Ramos (cell line): ENCODE data around the gene SLC66A1.

Experiments
- in situ Hi-C: fragments of 300-500 bp; cut with MboI; formaldehyde crosslinking; loops from one replicate; pipeline ENCODE4 v1.14.3; 2022; ENCODE audit warnings: low sequenced_read_pairs; ENCODE audit not compliant: unreplicated experiment

The SLC66A1 gene

DNA sequence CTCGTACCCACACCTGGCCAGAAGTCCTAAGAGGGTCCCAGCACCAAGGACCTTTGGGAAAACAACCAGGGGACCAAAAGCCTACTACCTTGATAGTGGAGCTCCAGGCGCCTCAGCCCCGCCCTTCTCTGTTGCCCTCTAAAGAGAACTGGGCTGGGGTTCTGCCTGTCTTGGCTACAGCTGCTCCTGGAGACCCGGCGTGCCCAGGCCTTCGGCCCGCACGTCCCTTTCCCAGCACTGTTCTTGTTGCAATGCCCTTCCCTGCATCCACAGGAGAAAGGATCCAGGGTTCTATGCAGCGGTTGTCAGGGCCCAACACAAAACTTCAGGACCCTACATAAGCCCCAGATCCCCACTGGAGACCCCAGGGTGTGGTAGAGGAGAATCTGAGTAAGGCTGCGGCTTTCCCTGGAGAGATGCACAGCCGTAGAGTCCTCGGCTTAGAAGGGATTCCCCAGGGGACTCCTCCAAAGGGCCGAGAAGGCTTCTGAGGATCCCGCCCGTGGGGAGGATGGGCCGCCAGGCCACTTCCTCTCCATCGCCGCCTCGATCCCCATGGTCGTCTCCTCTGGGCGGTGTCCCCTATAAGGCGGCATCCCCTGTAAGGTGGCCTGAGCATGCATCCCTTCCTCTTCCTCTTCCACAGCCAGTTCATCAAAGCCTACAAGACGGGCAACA is 12.0 kb downstream of the SLC66A1 start:
- in situ Hi-C loops, result no loop called here

DNA sequence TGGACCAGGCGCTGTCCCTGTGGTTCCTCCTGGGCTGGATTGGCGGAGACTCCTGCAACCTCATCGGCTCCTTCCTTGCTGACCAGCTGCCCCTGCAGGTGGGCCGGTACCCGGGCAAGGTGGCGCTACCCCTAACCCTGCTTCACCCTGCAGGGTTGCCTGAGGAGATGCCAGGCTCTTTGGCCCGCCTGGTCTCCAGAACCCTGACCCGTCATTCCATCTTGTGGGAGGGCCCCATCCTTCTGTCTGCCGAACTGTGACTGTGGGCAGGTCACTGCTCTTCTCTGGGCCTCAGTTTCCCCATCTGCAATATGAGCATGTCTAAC is 12.5 kb downstream of the SLC66A1 start:
- in situ Hi-C loops, result no loop called here

DNA sequence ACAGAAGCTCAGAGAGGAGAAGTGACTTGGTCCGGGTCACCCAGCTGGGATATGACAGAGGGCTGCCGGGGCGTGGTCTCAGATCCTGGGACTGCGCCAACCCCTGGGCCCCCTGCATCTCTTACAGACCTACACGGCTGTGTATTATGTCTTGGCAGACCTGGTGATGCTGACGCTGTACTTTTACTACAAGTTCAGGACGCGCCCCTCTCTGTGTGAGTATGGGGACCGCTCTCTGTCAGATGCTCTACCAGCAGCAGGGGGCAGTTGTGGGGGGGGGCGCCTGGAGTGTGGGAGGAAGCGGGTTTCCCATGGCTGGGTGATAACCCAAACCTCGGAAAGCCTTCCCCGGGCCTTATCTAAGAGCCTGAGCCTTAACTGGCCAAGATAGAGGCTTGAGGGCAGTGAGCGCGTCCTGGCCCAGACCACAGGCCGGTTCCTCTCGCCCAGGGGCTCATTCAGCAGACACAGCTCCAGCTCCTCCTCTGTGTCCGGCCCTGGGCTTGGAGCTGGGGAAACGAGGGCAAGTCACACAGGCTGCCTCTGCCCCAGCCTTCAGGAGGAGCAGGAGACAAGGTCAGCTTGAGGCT is 13.3 kb downstream of the SLC66A1 start:
- in situ Hi-C loops, result no loop called here

DNA sequence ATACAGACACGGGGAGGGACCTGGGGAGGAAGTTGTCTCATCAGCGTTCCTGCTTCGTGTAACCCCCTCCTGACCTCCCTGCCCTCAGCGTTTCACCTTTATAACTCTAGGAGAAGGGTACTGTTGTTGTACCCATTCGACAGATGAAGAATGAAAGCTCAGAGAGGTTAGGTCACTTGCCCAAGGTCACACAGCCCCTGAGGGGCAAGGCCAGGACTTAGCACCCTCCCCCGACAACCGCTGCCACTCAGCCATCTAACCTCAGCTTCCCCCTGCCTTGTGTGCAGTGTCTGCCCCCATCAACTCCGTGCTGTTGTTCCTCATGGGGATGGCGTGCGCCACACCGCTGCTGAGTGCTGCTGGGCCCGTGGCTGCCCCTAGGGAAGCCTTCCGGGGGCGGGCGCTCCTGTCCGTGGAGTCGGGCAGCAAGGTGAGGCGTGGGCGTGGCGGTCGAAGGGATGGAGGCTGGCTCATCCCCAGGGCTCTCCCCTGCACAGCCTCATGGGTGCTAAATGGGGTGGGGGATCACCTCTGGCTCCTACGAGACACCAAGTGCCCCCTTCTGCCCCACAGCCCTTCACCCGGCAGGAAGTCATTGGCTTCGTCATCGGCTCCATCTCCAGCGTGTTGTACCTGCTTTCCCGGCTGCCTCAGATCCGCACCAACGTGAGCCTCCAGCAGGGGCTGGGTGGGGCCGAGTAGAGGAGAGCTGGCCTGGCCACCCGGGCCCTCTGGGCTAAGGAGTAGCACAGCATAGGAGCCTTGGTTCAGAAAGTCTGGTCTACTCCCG is 14.0 kb downstream of the SLC66A1 start:
- in situ Hi-C loops, result no loop called here

DNA sequence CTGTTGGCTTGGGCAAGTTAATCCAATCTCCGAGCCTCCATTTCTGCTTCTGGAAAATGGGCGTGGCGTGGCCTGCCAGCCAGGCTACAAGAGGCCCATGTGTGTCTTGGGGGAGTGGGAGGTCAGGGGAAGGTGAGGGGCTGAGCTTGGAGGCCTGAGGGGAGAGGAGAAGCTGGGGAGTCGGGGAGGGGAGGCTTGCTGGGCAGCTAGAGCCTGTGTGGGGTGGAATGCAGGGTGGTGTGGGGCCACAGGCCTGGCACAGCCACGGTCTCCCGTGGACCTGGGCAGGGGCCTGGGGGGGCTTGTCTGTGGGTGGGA is 14.6 kb downstream of the SLC66A1 start:
- in situ Hi-C loops, result no loop called here

DNA sequence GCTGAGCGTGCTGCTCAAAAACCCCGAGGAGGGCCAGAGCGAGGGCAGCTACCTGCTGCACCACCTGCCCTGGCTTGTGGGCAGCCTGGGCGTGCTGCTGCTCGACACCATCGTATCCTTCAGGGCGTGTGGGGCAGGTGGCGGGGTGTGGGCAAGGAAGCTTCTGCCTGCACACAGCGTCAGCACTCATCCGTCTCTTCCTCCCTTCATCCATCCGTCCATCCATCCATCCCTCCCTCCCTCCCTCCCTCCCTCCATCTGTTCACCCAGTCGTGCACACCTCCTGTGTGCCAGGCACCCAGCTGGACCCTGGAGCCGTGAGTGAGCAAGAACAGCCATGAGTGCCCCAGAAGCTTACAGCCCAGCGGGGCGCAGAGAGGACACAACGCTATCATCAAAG is 15.2 kb downstream of the SLC66A1 start:
- in situ Hi-C loops, result no loop called here

DNA sequence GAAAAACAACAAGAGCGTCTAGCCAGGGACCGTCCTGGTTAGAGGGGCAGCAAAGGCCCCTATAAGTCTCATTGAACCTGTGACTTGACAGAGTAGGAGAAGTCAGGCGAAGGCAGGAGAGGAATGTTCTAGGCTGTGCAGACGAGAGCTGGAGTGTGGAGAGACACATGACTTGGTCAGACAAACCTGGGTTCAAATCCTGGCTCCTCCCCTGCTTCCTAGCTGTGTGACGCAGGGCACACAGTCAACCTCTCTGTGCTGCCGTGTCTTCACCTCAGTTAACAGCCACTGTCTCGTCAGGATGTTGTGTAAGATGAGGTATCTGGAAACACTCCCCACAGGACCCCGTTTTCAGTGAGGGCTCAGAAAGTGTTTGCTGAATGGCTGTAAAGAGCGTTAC is 15.6 kb downstream of the SLC66A1 start:
- in situ Hi-C loops, result no loop called here

DNA sequence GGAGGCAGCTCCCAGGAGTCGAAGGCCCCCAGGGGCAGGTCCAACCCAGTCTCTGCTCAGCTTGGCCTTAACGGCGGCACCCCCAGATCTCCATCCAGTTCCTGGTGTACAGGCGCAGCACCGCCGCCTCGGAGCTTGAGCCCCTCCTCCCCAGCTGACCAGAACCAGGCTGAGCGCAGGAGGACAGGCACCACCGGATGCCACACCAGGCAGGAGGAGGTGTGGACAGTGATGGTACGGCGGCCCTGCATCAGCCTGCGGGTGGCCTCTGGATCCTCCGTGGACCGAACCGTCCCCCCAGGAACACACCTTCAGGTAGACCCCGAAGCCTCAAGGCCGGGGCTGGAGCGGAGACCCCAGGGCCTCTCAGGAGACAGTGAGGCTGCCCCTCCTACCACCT is 16.4 kb downstream of the SLC66A1 start:
- in situ Hi-C loops, result no loop called here

DNA sequence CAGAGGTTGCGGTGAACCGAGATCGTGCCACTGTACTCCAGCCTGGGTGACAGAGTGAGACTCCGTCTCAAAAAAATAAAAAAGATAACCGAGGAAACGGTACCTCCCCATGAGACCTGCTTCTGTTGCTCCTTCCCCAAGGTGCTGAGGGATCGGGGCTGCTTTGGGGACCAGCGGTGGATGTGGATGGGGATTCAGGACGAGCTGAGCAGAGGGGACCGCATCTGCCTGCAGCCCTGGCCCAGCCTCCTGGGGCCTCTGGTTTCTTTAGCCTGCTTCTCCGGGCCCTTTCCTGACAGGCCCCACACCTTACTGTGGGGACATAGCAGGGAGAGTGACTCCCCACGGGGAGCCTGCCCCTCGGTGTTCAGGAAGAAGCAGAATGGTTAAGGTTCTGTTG is 17.1 kb downstream of the SLC66A1 start:
- in situ Hi-C loops, result no loop called here

DNA sequence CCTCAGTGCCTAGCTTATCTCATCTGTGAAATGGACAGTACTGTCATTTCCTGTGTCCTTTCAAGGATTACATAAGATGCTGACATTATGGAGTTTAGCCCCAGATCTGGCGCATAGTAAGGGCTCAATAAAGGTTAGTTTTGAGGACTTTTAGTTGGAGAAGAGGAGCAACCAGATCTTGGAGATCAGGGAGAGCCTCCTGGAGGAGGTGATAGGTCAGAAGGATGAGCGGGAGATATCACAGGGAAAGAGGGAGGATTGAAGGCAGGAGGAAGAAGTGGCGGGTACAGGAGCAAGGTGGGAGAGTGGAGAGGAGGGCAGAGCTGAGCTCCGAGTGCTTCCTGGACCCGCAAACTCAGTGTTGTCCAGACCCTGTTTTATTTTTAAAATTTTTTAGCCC is 17.5 kb downstream of the SLC66A1 start:
- in situ Hi-C loops, result no loop called here

DNA sequence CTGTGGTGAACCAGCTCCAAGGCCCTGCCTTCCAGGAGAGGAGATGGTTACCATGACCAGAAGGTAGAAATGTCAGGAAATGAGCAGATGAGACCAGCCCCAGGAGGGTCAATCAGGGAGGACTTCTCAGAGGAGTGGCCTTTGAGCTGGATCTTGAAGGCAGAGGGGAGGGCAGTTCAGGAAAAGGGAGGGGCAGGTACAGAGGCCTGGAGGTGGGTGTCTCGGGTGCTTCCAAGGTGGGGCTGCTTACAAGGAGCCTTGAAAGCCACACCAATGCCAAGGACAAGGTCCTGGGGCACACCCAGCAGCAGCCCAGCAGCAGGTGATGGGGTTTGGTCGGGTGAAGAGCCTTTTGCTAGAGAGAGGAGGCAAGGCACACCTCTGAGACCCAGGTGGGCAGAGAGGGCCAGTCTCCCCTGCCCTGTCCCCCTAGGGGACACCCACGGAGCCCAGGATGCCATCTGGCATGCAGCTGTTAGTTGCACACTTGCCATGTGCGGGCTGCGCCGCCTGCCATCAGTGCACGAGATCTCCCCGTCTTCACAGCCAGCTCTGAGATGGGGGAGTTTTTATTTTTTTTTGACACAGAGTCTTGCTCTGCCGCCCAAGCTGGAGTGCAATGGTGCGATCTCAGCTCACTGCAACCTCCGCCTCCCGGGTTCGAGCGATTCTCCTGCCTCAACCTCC is 18.5 kb downstream of the SLC66A1 start:
- in situ Hi-C loops, result no loop called here

DNA sequence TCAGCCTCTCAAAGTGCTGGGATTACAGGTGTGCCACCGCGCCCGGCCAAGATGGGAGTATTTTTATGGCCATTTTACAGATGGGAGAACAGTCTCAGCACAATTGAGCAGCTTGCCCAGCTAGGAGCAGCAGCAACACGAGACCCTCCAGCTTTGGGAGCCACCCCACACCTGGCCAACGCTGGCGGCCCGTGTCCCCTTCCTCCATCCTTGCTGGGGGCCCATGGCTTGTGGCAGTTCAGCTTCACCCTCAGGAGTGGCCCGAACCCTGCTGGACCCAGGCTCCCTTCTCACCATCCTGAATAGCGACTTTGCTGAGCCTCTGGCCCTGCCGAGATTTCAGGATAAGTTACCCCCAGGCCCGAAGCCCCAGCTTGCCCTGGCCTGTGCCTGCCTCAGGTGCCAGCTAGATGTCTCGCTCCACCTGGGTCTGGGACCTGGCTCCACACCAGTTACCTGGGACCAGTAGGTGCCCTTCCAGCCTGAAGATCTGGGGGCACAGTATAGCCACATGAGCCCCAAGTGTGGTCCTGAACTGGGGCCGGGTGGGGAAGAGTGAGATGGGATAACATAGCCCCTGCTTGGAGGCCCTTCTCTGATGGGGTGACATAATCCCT is 19.2 kb downstream of the SLC66A1 start:
- in situ Hi-C loops, result no loop called here

DNA sequence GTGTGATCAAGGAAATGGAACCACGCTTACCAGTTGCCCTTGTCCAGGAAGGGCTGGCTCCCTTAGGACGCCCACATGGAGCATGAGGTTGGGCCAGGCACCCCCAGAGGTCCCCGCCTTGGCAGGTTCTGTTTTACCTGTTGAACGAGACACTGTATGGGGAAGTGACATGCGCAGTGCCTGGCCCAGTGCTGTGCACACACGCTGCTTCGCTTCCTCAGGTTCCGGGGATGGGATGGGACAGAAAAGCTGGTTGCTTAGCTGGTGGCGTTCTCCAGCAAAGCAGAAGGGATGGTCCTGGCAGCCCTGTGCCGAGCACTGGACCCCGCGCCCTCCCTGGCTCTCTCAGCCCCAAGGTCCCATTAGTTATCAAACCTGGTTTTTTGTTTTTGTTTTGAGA is 20.7 kb downstream of the SLC66A1 start:
- in situ Hi-C loops, result no loop called here

DNA sequence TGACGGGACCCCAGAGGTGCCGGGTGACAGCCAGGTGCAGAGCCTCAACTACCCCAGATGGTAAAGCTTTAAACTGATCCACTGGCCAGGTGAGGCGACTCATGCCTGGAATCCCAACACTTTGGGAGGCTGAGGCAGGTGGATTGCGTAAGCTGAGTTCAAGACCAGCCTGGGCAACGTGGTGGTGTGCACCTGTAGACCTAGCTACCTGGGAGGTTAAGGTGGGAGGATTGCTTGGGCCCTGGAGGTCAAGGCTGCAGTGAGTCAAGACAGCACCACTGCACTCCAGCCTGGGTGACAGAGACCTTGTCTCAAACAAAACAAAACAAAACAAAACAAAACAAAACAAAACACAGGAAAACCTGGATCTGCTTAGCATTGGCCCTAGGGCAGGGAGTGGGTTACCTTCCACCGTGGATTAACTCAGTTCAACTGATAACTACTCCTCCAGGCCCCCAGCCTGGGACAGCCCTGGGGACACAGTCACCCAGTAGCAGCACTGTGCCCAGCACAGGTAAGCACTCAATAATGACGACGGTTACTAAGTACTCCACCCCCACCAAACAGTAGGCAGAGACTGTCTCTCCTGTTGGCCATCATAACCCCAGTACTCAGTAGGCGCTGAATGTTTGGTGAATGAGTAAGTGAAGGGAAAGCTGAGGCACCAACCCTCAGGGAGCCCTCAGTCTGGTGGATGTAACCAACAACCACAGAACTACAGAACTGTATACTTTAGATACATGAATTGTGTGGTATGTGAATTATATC is 21.6 kb downstream of the SLC66A1 start:
- in situ Hi-C loops, result no loop called here

DNA sequence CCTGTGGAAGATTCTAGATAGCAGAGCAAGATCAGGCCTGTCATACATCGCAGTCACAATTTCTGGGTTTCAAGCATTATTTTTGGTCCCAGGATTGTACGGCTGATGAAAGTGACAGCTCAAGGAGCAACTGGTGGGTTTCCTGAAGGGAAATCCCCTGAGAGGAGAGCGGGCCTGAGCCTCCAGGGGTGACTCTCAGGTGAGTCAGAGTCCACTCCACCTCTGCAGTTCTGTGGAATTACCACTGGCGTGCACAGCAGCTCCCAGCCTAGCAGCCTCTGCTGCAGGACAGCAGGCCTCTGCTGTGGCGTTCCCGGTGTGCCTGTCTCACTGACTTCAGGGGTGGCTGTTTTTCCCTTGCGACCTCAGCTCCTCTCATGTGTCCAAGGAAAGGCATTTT is 24.4 kb downstream of the SLC66A1 start:
- in situ Hi-C loops, result no loop called here

DNA sequence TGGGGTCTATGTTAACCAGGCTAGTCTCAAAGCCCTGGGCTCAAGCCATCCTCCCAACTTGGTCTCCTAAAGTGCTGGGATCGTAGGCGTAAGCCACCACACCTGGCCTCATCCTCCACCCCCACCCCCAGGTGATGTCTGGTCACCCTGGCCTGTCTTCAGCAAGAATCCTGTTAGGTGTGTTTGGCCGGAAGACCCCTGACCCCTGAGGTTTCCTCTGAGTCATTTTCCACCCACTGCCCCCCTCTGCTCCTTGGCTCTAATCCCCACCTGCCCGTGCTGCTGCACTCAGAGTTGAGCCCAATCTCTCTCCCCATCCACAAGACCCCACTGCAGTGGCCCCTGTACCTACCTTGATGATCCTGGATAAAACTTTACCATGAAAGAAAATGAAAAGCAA is 25.2 kb downstream of the SLC66A1 start:
- in situ Hi-C loops, result no loop called here

DNA sequence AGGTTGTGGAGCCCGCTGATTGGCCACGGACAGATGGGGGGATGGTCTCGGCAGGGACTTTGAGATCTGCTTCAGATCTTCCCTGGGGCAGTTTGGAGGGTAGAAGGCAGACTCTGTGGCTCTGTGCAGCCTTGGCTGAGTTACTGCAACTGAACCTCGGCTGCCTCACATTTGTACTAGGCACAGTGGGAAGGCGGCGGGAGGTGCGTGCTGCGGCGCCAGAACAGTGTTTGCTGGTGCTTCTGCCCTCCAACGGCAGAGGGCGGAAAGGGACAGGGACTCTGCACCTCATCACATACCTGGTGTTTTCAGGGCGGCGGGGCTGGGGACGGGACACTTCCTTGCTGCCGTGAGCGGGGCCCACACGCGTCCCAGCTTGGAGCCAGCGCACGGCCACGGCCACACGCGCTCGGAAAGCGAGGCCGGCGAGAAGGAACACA is 26.2 kb downstream of the SLC66A1 start:
- in situ Hi-C loops, result no loop called here

DNA sequence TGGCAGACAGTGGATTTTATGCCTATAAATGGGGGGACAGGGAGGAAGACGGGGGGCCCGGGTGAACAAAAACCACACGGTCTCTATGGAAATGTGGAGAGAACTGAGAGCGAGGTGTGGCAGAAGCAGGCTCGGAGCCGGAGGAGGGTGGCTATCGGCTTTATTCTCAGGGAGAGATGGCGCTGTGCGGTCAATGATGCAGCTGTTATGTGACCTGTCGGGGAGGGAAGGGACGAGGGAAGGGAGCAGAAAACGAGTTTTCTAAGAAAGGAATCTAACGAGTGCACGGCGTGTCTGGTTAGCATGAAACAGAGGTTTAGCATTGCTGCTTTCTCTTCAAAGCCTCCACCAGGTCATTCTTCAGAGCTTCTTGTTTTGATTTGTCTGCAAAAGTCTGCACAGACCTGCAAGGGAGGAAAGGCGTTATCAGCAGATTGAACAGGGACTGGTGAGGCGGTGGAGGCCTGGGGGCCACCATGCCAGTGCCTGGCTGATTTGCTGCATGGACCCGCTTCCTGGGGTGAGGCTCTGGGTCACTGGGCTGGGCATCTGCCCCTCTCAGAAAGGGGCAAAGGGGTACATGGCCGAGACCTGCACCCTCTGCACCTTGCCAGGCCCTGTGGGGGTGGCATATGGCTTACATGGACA is 27.2 kb downstream of the SLC66A1 start:
- in situ Hi-C loops, result no loop called here

DNA sequence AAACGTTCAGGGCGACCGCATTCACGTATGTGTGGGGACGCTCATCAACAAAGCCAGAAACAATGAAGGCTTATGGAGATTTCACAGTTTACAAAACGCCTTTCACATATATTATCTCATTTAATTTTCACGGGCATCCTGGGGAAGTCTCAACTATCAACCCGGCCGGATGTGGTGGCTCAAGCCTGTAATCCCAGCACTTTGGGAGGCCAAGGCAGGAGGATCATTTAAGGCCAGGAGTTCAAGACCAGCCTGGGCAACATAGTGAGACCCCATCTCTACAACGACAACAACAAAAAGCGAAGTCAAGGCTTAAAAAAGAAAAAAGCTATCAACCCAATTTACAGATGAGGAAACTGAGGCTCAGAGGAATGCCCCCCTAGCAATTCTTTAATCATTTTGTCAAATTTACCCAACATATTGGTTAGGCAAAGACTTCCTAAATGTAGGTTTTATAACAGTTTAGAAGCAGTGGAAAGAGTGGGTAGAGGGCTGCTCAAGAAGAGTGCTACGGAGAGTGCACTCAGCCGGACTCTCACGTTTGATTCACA is 28.3 kb downstream of the SLC66A1 start:
- in situ Hi-C loops, result loop anchor here (5.0 kb wide), 1 partner anchor 242 kb away; no protein-coding TSS in a partner anchor
